Neural cell (in vitro differentiated cells): ENCODE results near the gene STRN.

Experiments used
- EP300 ChIP-seq: fragments of 450-650 bp; conservative IDR thresholded peaks from 2 replicates; pipeline ENCODE4 v1.6.1; 2014; ENCODE audit warnings: antibody characterized with exemption, mild to moderate bottlenecking, moderate library complexity; ENCODE audit not compliant: poor library complexity, severe bottlenecking
- SMC3 ChIP-seq: fragments of 450-650 bp; conservative IDR thresholded peaks from 2 replicates; pipeline ENCODE4 v1.6.1; 2014; ENCODE audit warnings: antibody characterized with exemption, mild to moderate bottlenecking, moderate library complexity; ENCODE audit not compliant: poor library complexity
- TAF1 ChIP-seq: IDR thresholded peaks from 2 replicates; pipeline ENCODE4 v1.6.1; 2012; ENCODE audit warnings: low read depth
- TF ChIP-seq, protein P1 (sequence below): fragments of 450-650 bp; IDR thresholded peaks from 2 replicates; pipeline ENCODE4 v1.5.1; 2014; ENCODE audit warnings: antibody characterized with exemption, mild to moderate bottlenecking, moderate library complexity; ENCODE audit not compliant: poor library complexity, severe bottlenecking

DNA sequence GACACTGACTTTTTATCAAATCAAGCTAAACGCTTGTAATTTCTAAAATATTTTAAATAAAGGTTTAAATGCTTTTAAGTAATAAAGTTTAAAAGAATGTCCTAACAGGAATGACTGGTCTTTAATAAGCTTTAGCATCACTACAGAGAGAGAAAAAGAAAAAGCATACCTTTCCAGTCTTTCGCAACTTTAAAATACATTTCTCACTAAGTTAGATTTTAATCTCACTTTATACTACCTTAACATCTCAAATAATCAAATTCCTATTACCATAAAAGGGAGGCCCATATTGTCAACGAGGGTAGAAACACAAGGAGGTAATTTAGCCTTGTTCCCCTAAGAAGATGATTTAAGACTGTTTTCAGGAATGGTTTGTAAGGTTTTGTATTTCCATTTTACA, 80.7 kb downstream of the STRN start:
- TF ChIP-seq, protein P1, sequence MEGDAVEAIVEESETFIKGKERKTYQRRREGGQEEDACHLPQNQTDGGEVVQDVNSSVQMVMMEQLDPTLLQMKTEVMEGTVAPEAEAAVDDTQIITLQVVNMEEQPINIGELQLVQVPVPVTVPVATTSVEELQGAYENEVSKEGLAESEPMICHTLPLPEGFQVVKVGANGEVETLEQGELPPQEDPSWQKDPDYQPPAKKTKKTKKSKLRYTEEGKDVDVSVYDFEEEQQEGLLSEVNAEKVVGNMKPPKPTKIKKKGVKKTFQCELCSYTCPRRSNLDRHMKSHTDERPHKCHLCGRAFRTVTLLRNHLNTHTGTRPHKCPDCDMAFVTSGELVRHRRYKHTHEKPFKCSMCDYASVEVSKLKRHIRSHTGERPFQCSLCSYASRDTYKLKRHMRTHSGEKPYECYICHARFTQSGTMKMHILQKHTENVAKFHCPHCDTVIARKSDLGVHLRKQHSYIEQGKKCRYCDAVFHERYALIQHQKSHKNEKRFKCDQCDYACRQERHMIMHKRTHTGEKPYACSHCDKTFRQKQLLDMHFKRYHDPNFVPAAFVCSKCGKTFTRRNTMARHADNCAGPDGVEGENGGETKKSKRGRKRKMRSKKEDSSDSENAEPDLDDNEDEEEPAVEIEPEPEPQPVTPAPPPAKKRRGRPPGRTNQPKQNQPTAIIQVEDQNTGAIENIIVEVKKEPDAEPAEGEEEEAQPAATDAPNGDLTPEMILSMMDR = no peak
- no peak for TF ChIP-seq EP300
- TF ChIP-seq TAF1 = no peak
- TF ChIP-seq SMC3 = no peak
